ENCODE data around the gene APMAP. TPM values are rescaled to one million over a fixed set of nuclear protein-coding genes. Genes with fewer than 3 reads are reported as not detected.

The APMAP gene
- total and polyA plus RNA-seq, 2 of the 13 experiments (the other 11 are each of a cell fraction or from before 2014, with no cell fraction given): 168 to 214 TPM

- Histone ChIP-seq H3K9me3 (ENCODE audit: low read length) (no peaks in the 10 kb centered on the region), H3K27ac (ENCODE audit: extremely low read length, insufficient read depth, low read length) (no peak overlapping the region), H3K4me2 (ENCODE audit: low read depth, low read length) (peak overlapping the region; percentile 15), H3K79me2 (ENCODE audit: insufficient read depth, low read length) (no peaks in the 10 kb centered on the region), H4K20me1 (ENCODE audit: insufficient read depth, low read length) (no peaks in the 10 kb centered on the region), H3K27me3 (ENCODE audit: control insufficient read depth in 1 of 2, insufficient read depth in 2 of 2, low read length in 2 of 2) (no peaks in the 10 kb centered on the region), H3K4me1 (ENCODE audit: insufficient read depth, low read length) (peaks cover 35% of the 10 kb centered on the region), H2AFZ (ENCODE audit: low read length) (no peak overlapping the region), H3K9ac (ENCODE audit: insufficient read depth, low read depth, low read length) (no peak overlapping the region), H3K4me3 (replicated peaks in 1 of 3; ENCODE audit: insufficient read depth in 1 of 3, low read depth in 2 of 3, low read length in 3 of 3) (no peak overlapping the region; a peak in 1 of 6 replicates), H3K36me3 (replicated peaks in 1 of 2; ENCODE audit: control insufficient read depth in 1 of 2, insufficient read depth in 2 of 2, low read length in 2 of 2) (no peaks in the 10 kb centered on the region; a peak in 1 of 5 replicates)
- DNase-seq (ENCODE audit: low spot score) (peak; percentile 64), ATAC-seq (peak; percentile 78), FAIRE-seq (peak; percentile 97)
- no TSS peak for BruUV-seq (replicated peaks)
- CTCF ChIA-PET (ENCODE audit: low intra/inter-chr PET ratio, low total read pairs): no interaction called here
- WGBS (ENCODE audit: low lambda C conversion rate): 31% methylated on average over 9 of the region's 14 CpGs
- in situ Hi-C loops (cut with HindIII; ENCODE audit: extremely low pct_ligation_motif_present, low pct_unique_long_range_greater_than_20kb): no loop called here
- intact Hi-C loops (cut with micrococcal nuclease; ENCODE audit: unreplicated experiment): loop anchor here (5.0 kb wide), 1 partner anchor 40 kb away; the partner anchor contains the start of gene ACSS1
- POLR2A ChIA-PET: interaction anchor here (1.3 to 1.5 kb wide), 2 partner anchors 15 to 40 kb away, joined by 4 to 10 read pairs; partner anchors contain the start of gene ACSS1
- 0 out of 2 replicates have a peak, but pooled peaks have one; percentile 81 for TF ChIP-seq CENPT (CRISPR knock-in tag; IDR thresholded peaks at IDR 0.05; ENCODE audit: low read depth)
- TF ChIP-seq SALL2 (CRISPR knock-in tag; IDR thresholded peaks at IDR 0.05): peak; percentile 49; the same call in 1 of the 2 replicates
- no peak for TF ChIP-seq ELF4 (CRISPR knock-in tag; IDR thresholded peaks at IDR 0.05; ENCODE audit: borderline replicate concordance)
- peak; percentile 85 for TF ChIP-seq ZNF768 (CRISPR knock-in tag; IDR thresholded peaks at IDR 0.05)
- peak; percentile 66 for TF ChIP-seq KAT8 (CRISPR knock-in tag; IDR thresholded peaks at IDR 0.05)
- 0 out of 2 replicates have a peak, but pooled peaks have one; percentile 29 for TF ChIP-seq MAX (IDR thresholded peaks at IDR 0.05)
- TF ChIP-seq E2F5 (CRISPR knock-in tag; conservative IDR thresholded peaks at IDR 0.05): no peak
- TF ChIP-seq NCOA2 (CRISPR knock-in tag; IDR thresholded peaks at IDR 0.05): peak; percentile 52
- TF ChIP-seq XBP1 (CRISPR knock-in tag; IDR thresholded peaks at IDR 0.05): 0 out of 2 replicates have a peak, but pooled peaks have one; percentile 54
- TF ChIP-seq SOX13 (IDR thresholded peaks at IDR 0.05): no peak
- peak in 1 of 2 experiments; percentile 61; a peak in 1 of 4 replicates for TF ChIP-seq SOX13 (CRISPR knock-in tag; conservative IDR thresholded peaks at IDR 0.05 in 1 of 2, IDR thresholded peaks at IDR 0.05 in 1 of 2)
- peak; percentile 29; the same call in 1 of the 2 replicates for TF ChIP-seq ZBTB4 (CRISPR knock-in tag; IDR thresholded peaks at IDR 0.05; ENCODE audit: borderline replicate concordance)
- no peak for TF ChIP-seq MXD1 (CRISPR knock-in tag; IDR thresholded peaks at IDR 0.05)
- peak; percentile 92 for TF ChIP-seq CEBPG (CRISPR knock-in tag; IDR thresholded peaks at IDR 0.05)
- no peak for TF ChIP-seq ZNF230 (CRISPR knock-in tag; IDR thresholded peaks at IDR 0.05)
- TF ChIP-seq ZNF766 (CRISPR knock-in tag; IDR thresholded peaks at IDR 0.05; ENCODE audit: borderline replicate concordance): peak; percentile 51; the same call in 1 of the 2 replicates
- 0 out of 2 replicates have a peak, but pooled peaks have one; percentile 36 for TF ChIP-seq ZFP90 (CRISPR knock-in tag; IDR thresholded peaks at IDR 0.05; ENCODE audit: borderline replicate concordance)
- TF ChIP-seq SATB2 (CRISPR knock-in tag; IDR thresholded peaks at IDR 0.05): 0 out of 2 replicates have a peak, but pooled peaks have one; percentile 60
- 0 out of 2 replicates have a peak, but pooled peaks have one; percentile 25 for TF ChIP-seq TBX3 (IDR thresholded peaks at IDR 0.05; ENCODE audit: borderline replicate concordance)
- TF ChIP-seq TP53 (CRISPR knock-in tag; conservative IDR thresholded peaks at IDR 0.05): peak; percentile 68
Observed at GRCh38 chr20:25017257-25017803, 24.8 kb upstream of the APMAP start.

Measured in HepG2 (cell line).